GM23338 (cell line): ENCODE results near the gene SLC26A4. TPM values are rescaled to one million over a fixed set of nuclear protein-coding genes. Genes with fewer than 3 reads are reported as not detected.

Experiments
- ATAC-seq: fragments of 200-7000 bp; cut with Tn5 transposase; 3 replicates; pipeline ENCODE4 v1.9.1; 2020
- DNase-seq: peaks from one replicate; pipeline ENCODE4 v3.0.0-alpha.2; 2015; ENCODE audit warnings: low spot score
- H2AFZ ChIP-seq: fragments of 200-600 bp; sonication (generic); 2 replicates; pipeline ENCODE4 v1.8.0; 2016; ENCODE audit warnings: antibody characterized with exemption, mild to moderate bottlenecking, moderate library complexity
- H3F3A ChIP-seq: fragments of 200-600 bp; sonication (generic); replicated peaks from 2 replicates; pipeline ENCODE4 v1.8.0; 2017; ENCODE audit warnings: antibody characterized with exemption, mixed run types, low read depth
- H3K27ac ChIP-seq: fragments of 200-600 bp; sonication (generic); 2 replicates; pipeline ENCODE4 v1.6.1; 2016; ENCODE audit warnings: low read depth
- H3K27me3 ChIP-seq: fragments of 200-600 bp; sonication (generic); 2 replicates; pipeline ENCODE4 v1.8.0; 2016; ENCODE audit warnings: mild to moderate bottlenecking, mixed run types, moderate library complexity; ENCODE audit not compliant: insufficient read depth
- H3K36me3 ChIP-seq: fragments of 200-600 bp; sonication (generic); 2 replicates; pipeline ENCODE4 v1.8.0; 2016; ENCODE audit warnings: mild to moderate bottlenecking; ENCODE audit not compliant: insufficient read depth
- H3K4me1 ChIP-seq: fragments of 200-600 bp; sonication (generic); 2 replicates; pipeline ENCODE4 v1.8.0; 2016; ENCODE audit warnings: mild to moderate bottlenecking, moderate library complexity; ENCODE audit not compliant: insufficient read depth
- H3K4me2 ChIP-seq: fragments of 200-600 bp; sonication (generic); 2 replicates; pipeline ENCODE4 v1.7.1; 2017; ENCODE audit warnings: mixed run types
- H3K4me3 ChIP-seq: fragments of 200-600 bp; sonication (generic); 2 replicates; pipeline ENCODE4 v1.6.1; 2016; ENCODE audit warnings: mixed run types
- H3K79me2 ChIP-seq: fragments of 200-600 bp; sonication (generic); replicated peaks from 2 replicates; pipeline ENCODE4 v1.8.0; 2017; ENCODE audit warnings: mild to moderate bottlenecking; ENCODE audit not compliant: insufficient read depth
- H3K9me2 ChIP-seq: fragments of 200-600 bp; sonication (generic); 2 replicates; pipeline ENCODE4 v1.8.0; 2017; ENCODE audit not compliant: insufficient read depth
- H4K20me1 ChIP-seq: fragments of 200-600 bp; sonication (generic); replicated peaks from 2 replicates; pipeline ENCODE4 v1.8.0; 2017; ENCODE audit warnings: mild to moderate bottlenecking; ENCODE audit not compliant: insufficient read depth
- H3K27ac Mint-ChIP-seq: 2 replicates; pipeline ENCODE4 v1.8.0; 2020; ENCODE audit warnings: inconsistent platforms, mild to moderate bottlenecking, moderate library complexity, mixed read lengths
- H3K27me3 Mint-ChIP-seq: 3 replicates; pipeline ENCODE4 v1.8.0; 2022; ENCODE audit warnings: low read depth, mild to moderate bottlenecking, moderate library complexity, mixed read lengths, inconsistent platforms; ENCODE audit not compliant: insufficient read depth, poor library complexity
- H3K36me3 Mint-ChIP-seq: 3 replicates; pipeline ENCODE4 v1.8.0; 2021; ENCODE audit warnings: low read depth, mild to moderate bottlenecking, inconsistent platforms, moderate library complexity, mixed read lengths
- H3K4me1 Mint-ChIP-seq: 3 replicates; pipeline ENCODE4 v1.8.0; 2020; ENCODE audit warnings: mild to moderate bottlenecking, inconsistent platforms, mixed read lengths
- H3K4me3 Mint-ChIP-seq: 3 replicates; pipeline ENCODE4 v1.8.0; 2021; ENCODE audit warnings: moderate library complexity, mild to moderate bottlenecking, inconsistent platforms, mixed read lengths
- H3K9me3 Mint-ChIP-seq: 3 replicates; pipeline ENCODE4 v1.8.0; 2020; ENCODE audit warnings: moderate library complexity, mild to moderate bottlenecking, inconsistent platforms, mixed read lengths
- CREB1 ChIP-seq: fragments of 250-450 bp; sonication (Bioruptor Pico); IDR thresholded peaks from 2 replicates; pipeline ENCODE4 v1.5.0; 2020; ENCODE audit warnings: low read depth, mild to moderate bottlenecking, moderate library complexity
- EZH2 ChIP-seq: fragments of 200-600 bp; sonication (generic); IDR thresholded peaks from one replicate; pipeline ENCODE4 v1.8.0; 2017; ENCODE audit warnings: antibody characterized with exemption, mild to moderate bottlenecking, low read depth; ENCODE audit not compliant: unreplicated experiment
- EZH2phosphoT487 ChIP-seq: fragments of 200-600 bp; sonication (generic); IDR thresholded peaks from one replicate; pipeline ENCODE4 v1.8.1; 2018; ENCODE audit warnings: antibody characterized with exemption; ENCODE audit not compliant: unreplicated experiment
- JUNB ChIP-seq: IDR thresholded peaks from one replicate; pipeline ENCODE4 v1.6.1; 2016; ENCODE audit warnings: antibody characterized with exemption; ENCODE audit not compliant: unreplicated experiment
- NANOG ChIP-seq: IDR thresholded peaks from 2 replicates; pipeline ENCODE4 v1.6.1; 2016; ENCODE audit warnings: antibody characterized with exemption, borderline replicate concordance
- POLR2AphosphoS5 ChIP-seq: IDR thresholded peaks from 2 replicates; pipeline ENCODE4 v1.6.1; 2016; ENCODE audit warnings: antibody characterized with exemption, low read depth
- STAT1 ChIP-seq: IDR thresholded peaks from one replicate; pipeline ENCODE4 v1.6.1; 2016; ENCODE audit warnings: antibody characterized with exemption; ENCODE audit not compliant: unreplicated experiment
- ZNF114 ChIP-seq: fragments of 250-450 bp; sonication (Bioruptor Pico); IDR thresholded peaks from 2 replicates; pipeline ENCODE4 v1.5.0; 2020; ENCODE audit warnings: mild to moderate bottlenecking, moderate library complexity
- ZNF331 ChIP-seq: fragments of 250-450 bp; sonication (Bioruptor Pico); IDR thresholded peaks from 2 replicates; pipeline ENCODE4 v1.5.0; 2020; ENCODE audit warnings: low read depth, mild to moderate bottlenecking, moderate library complexity
- polyA plus RNA-seq: library from polyadenylated mRNA; unstranded; fragments of >200 nt; fragmentation: Nextera tagmentation; extraction: Ambion mirVana; gene quantifications from 2 replicates; pipeline ENCODE4 v1.2.1, GENCODE V29; 2016
- total RNA-seq: library from RNA; depleted of rRNA; stranded (reverse); fragments of >200 nt; shearing (Covaris generic); gene quantifications from 2 replicates; pipeline ENCODE4 v1.2.3, GENCODE V29; 2014
- TF ChIP-seq, protein P1 (sequence below): IDR thresholded peaks from 2 replicates; pipeline ENCODE4 v1.6.1; 2016; ENCODE audit warnings: antibody characterized with exemption
- TF ChIP-seq, protein P2 (sequence below): fragments of 250-450 bp; sonication (Bioruptor Pico); IDR thresholded peaks from 2 replicates; pipeline ENCODE4 v1.5.0; 2020; ENCODE audit warnings: mild to moderate bottlenecking, moderate library complexity

SLC26A4 gene
- total and polyA plus RNA-seq, 2 experiments from 2014 or later: 0.07 TPM; not detected in 1

DNA sequence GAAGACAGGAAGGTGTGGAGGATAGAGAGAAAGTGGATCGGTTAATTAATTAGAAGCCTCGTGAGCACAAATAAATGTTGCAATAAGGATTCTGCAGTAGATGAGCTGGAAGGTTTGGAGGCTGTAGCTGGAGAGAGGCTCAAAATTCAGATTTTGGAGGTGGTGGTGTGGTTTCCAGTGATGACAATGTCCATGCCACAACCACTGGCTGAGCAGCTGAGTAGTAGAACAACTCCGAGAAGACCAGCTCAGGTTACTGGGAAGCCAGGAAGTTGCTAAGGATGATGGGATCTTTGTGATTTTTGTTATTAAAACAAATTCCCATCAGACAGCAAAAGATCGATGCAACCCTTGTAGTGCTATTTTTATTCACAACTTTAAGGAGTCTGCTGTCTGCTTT, 7.7 kb downstream of the SLC26A4 start:
- peaks cover 2% of the 10 kb centered on the region for H3K27me3 Mint-ChIP-seq
- Histone ChIP-seq H4K20me1 (no peaks in the 10 kb centered on the region; the same call in 1 of the 2 replicates), H3K36me3 (no peaks in the 10 kb centered on the region), H3K4me1 (peaks cover 11% of the 10 kb centered on the region), H3F3A (no peaks in the 10 kb centered on the region), H3K27me3 (peaks cover 16% of the 10 kb centered on the region), H3K79me2 (no peaks in the 10 kb centered on the region), H3K9me2 (peaks cover 6% of the 10 kb centered on the region; the same call in 1 of the 2 replicates), H3K27ac (no peak overlapping the region), H3K4me3 (no peak overlapping the region), H2AFZ (peak overlapping the region; percentile 20; the same call in 1 of the 2 replicates), H3K4me2 (no peak overlapping the region)
- no peaks in the 10 kb centered on the region for H3K9me3 Mint-ChIP-seq
- no peak overlapping the region for H3K4me3 Mint-ChIP-seq
- no peaks in the 10 kb centered on the region for H3K36me3 Mint-ChIP-seq
- H3K27ac Mint-ChIP-seq: no peak overlapping the region
- no peak for DNase-seq
- ATAC-seq: no peak
- no peak for TF ChIP-seq ZNF331 (CRISPR knock-in tag)
- TF ChIP-seq EZH2phosphoT487: no peak
- TF ChIP-seq ZNF114 (CRISPR knock-in tag): no peak
- no peak for TF ChIP-seq JUNB
- TF ChIP-seq, protein P1, sequence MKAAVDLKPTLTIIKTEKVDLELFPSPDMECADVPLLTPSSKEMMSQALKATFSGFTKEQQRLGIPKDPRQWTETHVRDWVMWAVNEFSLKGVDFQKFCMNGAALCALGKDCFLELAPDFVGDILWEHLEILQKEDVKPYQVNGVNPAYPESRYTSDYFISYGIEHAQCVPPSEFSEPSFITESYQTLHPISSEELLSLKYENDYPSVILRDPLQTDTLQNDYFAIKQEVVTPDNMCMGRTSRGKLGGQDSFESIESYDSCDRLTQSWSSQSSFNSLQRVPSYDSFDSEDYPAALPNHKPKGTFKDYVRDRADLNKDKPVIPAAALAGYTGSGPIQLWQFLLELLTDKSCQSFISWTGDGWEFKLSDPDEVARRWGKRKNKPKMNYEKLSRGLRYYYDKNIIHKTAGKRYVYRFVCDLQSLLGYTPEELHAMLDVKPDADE: no peak
- TF ChIP-seq STAT1: no peak
- peaks cover 4% of the 10 kb centered on the region; the same call in 1 of the 3 replicates for H3K4me1 Mint-ChIP-seq

DNA sequence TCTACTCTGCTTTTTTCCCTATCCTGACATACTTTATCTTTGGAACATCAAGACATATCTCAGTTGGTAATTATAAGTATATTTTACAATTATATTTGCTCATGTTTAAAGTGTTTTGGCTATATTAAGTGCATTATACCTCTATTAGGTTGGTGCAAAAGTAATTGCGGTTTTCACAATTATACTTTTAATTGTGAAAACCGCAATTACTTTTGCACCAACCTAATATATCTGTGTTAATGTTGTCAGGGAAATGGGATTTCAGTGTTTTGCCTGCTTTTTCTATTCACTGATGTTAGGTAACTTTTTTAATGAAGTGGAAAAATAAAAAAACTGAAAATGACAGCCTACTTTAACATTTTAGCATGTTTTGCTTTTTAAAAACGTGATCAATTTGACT, 11.6 kb downstream of the SLC26A4 start:
- no peaks in the 10 kb centered on the region for H3K27me3 ChIP-seq
- no peak overlapping the region for H3K4me2 ChIP-seq
- no peak overlapping the region for H3K4me3 ChIP-seq
- Mint-ChIP-seq H3K9me3 (no peaks in the 10 kb centered on the region), H3K4me3 (no peak overlapping the region), H3K36me3 (no peaks in the 10 kb centered on the region), H3K27ac (no peak overlapping the region), H3K4me1 (no peaks in the 10 kb centered on the region), H3K27me3 (no peaks in the 10 kb centered on the region)
- H3K27ac ChIP-seq: no peak overlapping the region
- H2AFZ ChIP-seq: no peak overlapping the region
- no peaks in the 10 kb centered on the region; the same call in 1 of the 2 replicates for H4K20me1 ChIP-seq
- peaks cover 6% of the 10 kb centered on the region; the same call in 1 of the 2 replicates for H3K9me2 ChIP-seq
- ATAC-seq (no peak), DNase-seq (no peak)
- H3K79me2 ChIP-seq: no peaks in the 10 kb centered on the region
- no peaks in the 10 kb centered on the region for H3F3A ChIP-seq
- no peaks in the 10 kb centered on the region for H3K36me3 ChIP-seq
- peaks cover 6% of the 10 kb centered on the region for H3K4me1 ChIP-seq
- TF ChIP-seq EZH2phosphoT487 (no peak), EZH2 (no peak), STAT1 (no peak), NANOG (no peak), POLR2AphosphoS5 (no peak), JUNB (no peak), ZNF114 (CRISPR knock-in tag) (no peak), ZNF331 (CRISPR knock-in tag) (no peak), CREB1 (CRISPR knock-in tag) (no peak)
- TF ChIP-seq, protein P1: no peak
- TF ChIP-seq, protein P2, sequence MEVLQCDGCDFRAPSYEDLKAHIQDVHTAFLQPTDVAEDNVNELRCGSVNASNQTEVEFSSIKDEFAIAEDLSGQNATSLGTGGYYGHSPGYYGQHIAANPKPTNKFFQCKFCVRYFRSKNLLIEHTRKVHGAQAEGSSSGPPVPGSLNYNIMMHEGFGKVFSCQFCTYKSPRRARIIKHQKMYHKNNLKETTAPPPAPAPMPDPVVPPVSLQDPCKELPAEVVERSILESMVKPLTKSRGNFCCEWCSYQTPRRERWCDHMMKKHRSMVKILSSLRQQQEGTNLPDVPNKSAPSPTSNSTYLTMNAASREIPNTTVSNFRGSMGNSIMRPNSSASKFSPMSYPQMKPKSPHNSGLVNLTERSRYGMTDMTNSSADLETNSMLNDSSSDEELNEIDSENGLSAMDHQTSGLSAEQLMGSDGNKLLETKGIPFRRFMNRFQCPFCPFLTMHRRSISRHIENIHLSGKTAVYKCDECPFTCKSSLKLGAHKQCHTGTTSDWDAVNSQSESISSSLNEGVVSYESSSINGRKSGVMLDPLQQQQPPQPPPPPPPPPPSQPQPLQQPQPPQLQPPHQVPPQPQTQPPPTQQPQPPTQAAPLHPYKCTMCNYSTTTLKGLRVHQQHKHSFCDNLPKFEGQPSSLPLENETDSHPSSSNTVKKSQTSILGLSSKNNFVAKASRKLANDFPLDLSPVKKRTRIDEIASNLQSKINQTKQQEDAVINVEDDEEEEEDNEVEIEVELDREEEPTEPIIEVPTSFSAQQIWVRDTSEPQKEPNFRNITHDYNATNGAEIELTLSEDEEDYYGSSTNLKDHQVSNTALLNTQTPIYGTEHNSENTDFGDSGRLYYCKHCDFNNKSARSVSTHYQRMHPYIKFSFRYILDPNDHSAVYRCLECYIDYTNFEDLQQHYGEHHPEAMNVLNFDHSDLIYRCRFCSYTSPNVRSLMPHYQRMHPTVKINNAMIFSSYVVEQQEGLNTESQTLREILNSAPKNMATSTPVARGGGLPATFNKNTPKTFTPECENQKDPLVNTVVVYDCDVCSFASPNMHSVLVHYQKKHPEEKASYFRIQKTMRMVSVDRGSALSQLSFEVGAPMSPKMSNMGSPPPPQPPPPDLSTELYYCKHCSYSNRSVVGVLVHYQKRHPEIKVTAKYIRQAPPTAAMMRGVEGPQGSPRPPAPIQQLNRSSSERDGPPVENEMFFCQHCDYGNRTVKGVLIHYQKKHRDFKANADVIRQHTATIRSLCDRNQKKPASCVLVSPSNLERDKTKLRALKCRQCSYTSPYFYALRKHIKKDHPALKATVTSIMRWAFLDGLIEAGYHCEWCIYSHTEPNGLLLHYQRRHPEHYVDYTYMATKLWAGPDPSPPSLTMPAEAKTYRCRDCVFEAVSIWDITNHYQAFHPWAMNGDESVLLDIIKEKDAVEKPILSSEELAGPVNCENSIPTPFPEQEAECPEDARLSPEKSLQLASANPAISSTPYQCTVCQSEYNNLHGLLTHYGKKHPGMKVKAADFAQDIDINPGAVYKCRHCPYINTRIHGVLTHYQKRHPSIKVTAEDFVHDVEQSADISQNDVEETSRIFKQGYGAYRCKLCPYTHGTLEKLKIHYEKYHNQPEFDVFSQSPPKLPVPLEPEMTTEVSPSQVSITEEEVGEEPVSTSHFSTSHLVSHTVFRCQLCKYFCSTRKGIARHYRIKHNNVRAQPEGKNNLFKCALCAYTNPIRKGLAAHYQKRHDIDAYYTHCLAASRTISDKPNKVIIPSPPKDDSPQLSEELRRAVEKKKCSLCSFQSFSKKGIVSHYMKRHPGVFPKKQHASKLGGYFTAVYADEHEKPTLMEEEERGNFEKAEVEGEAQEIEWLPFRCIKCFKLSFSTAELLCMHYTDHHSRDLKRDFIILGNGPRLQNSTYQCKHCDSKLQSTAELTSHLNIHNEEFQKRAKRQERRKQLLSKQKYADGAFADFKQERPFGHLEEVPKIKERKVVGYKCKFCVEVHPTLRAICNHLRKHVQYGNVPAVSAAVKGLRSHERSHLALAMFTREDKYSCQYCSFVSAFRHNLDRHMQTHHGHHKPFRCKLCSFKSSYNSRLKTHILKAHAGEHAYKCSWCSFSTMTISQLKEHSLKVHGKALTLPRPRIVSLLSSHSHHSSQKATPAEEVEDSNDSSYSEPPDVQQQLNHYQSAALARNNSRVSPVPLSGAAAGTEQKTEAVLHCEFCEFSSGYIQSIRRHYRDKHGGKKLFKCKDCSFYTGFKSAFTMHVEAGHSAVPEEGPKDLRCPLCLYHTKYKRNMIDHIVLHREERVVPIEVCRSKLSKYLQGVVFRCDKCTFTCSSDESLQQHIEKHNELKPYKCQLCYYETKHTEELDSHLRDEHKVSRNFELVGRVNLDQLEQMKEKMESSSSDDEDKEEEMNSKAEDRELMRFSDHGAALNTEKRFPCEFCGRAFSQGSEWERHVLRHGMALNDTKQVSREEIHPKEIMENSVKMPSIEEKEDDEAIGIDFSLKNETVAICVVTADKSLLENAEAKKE (CRISPR knock-in tag): no peak
